Transverse colon (tissue), 4 donors: ENCODE results near the gene ITGB7. TPM values are rescaled to one million over a fixed set of nuclear protein-coding genes. Genes with fewer than 3 reads are reported as not detected.

ENCODE experiments used
- DNase-seq: peaks from one replicate; pipeline ENCODE4 v3.0.0-alpha.2; 2019
- H3K27ac ChIP-seq, 4 donors: fragments of 200-600 bp; sonication (generic); 2 replicates each; pipeline ENCODE4 v1.5.1; 2016 to 2018; ENCODE audit warnings: inconsistent platforms in 4 of 4
- H3K27me3 ChIP-seq: fragments of 200-600 bp; sonication (generic); 2 replicates; pipeline ENCODE4 v1.5.1; 2017; ENCODE audit warnings: inconsistent platforms
- H3K36me3 ChIP-seq, 4 donors: fragments of 200-600 bp; sonication (generic); 2 replicates each; pipeline ENCODE4 v1.5.1; 2017 to 2019; ENCODE audit warnings: inconsistent platforms in 4 of 4
- H3K4me1 ChIP-seq, 4 donors: fragments of 200-600 bp; sonication (generic); 2 replicates each; pipeline ENCODE4 v1.5.1; 2017 to 2020; ENCODE audit warnings: inconsistent platforms in 4 of 4
- H3K4me3 ChIP-seq, 4 donors: fragments of 200-600 bp; sonication (generic); 1 replicate in 1 of 4; 2 replicates in 3 of 4; pipeline versions ENCODE4 v1.5.1 to v1.6.1; 2017 to 2019; ENCODE audit warnings: inconsistent platforms in 4 of 4
- H3K9me3 ChIP-seq, 2 donors: fragments of 200-600 bp; sonication (generic); 2 replicates each; pipeline ENCODE4 v1.5.1; 2017 to 2019; ENCODE audit warnings: inconsistent platforms in 2 of 2
- EP300 ChIP-seq: sonication (generic); formaldehyde crosslinking; IDR thresholded peaks from one replicate; pipeline ENCODE4 v1.6.1; 2017; ENCODE audit warnings: antibody characterized with exemption, low read depth
- POLR2A ChIP-seq: fragments of 450-650 bp; IDR thresholded peaks from one replicate; pipeline ENCODE4 v1.6.1; 2016; ENCODE audit warnings: antibody characterized with exemption, mild to moderate bottlenecking, moderate library complexity
- POLR2AphosphoS5 ChIP-seq, 3 donors: sonication (generic); formaldehyde crosslinking; IDR thresholded peaks; one replicate each; pipeline ENCODE4 v1.6.1; 2016; ENCODE audit warnings: antibody characterized with exemption in 3 of 3
- WGBS, 2 donors: methylation state at CpG; one replicate each; pipeline ENCODE4 v1.1.5; 2018; ENCODE audit warnings: low coverage in 1 of 2; 5-methylcytosine and 5-hydroxymethylcytosine counted together
- in situ Hi-C, 4 donors: fragments of 200-750 bp; cut with MboI; loops; one replicate each; pipeline versions ENCODE4 v1.15.0 to v1.15.1; 2017; ENCODE audit warnings: low sequenced_read_pairs in 3 of 4, low pct_ligation_motif_present in 1 of 4, low pct_unique_long_range_greater_than_20kb in 1 of 4
- intact Hi-C: fragments of 100-400 bp; cut with DNase I; formaldehyde crosslinking; loops from one replicate; pipeline ENCODE4 v1.15.1; 2023; ENCODE audit warnings: low total_unique reads
- total RNA-seq, 4 donors: library from RNA; depleted of rRNA; stranded (reverse); fragments of >200 nt; gene quantifications; one replicate each; pipeline ENCODE4 v1.1.0, GENCODE V29; 2016
- TF ChIP-seq, protein P1 (sequence below), 5 experiments: fragments of 200-600 bp in 3 of 5; fragments of 450-650 bp in 2 of 5; sonication (generic) in 3 of 5; IDR thresholded peaks; 1 replicate in 2 of 5; 2 replicates in 3 of 5; pipeline ENCODE4 v1.5.1; 2016 to 2017; ENCODE audit warnings: antibody characterized with exemption in 5 of 5, inconsistent platforms in 3 of 5, mild to moderate bottlenecking in 2 of 5, moderate library complexity in 1 of 5

ITGB7 gene
- total RNA-seq, 4 donors from 2014 or later: 0.60 to 8.3 (median 2.9) TPM

DNA sequence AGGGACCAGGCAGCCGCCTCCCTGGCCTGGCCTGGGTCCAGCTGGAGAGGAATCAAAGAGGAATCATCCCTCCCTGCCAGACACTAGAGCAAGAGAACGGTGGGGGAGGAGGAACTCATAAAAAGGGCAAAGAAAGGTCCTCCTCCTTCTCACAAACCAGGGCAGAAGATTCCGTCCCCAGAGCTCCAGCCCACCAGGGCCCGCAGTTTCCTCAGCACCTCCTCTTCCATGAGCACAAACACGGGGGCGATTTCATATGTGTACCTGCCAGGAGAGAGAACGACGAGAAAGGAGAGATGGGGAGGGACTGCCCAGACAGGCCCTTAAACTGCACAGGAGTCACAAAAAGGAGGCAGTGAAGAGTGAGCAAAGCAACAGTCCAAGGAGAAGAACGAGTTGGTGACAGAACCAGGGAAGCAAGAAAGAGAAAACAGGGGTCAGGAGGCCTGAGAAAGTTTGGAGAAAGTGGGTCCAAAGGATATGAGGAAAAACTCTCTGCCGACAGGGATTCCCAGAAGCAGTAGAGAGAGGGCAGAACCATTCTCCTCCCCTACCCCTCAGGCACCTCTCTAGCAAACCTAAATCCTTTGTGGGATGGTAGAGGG lies 35.2 kb downstream of the ITGB7 start:
- in situ Hi-C loops (no loop called here), intact Hi-C loops (no loop called here)
- WGBS, 2 donors: 36 to 47% methylated on average over 5 to 10 of the region's 10 CpGs
- H3K4me1 ChIP-seq: peaks cover 4 to 24% (median 7%) of the 10 kb centered on the region in 4 donors
- peak overlapping the region in 1 of 4 donors; percentile 18 for H3K27ac ChIP-seq
- no peak overlapping the region for H3K4me3 ChIP-seq
- no peaks in the 10 kb centered on the region for H3K27me3 ChIP-seq
- no peaks in the 10 kb centered on the region for H3K36me3 ChIP-seq
- H3K9me3 ChIP-seq: no peaks in the 10 kb centered on the region
- TF ChIP-seq EP300: no peak
- no peak for DNase-seq

DNA sequence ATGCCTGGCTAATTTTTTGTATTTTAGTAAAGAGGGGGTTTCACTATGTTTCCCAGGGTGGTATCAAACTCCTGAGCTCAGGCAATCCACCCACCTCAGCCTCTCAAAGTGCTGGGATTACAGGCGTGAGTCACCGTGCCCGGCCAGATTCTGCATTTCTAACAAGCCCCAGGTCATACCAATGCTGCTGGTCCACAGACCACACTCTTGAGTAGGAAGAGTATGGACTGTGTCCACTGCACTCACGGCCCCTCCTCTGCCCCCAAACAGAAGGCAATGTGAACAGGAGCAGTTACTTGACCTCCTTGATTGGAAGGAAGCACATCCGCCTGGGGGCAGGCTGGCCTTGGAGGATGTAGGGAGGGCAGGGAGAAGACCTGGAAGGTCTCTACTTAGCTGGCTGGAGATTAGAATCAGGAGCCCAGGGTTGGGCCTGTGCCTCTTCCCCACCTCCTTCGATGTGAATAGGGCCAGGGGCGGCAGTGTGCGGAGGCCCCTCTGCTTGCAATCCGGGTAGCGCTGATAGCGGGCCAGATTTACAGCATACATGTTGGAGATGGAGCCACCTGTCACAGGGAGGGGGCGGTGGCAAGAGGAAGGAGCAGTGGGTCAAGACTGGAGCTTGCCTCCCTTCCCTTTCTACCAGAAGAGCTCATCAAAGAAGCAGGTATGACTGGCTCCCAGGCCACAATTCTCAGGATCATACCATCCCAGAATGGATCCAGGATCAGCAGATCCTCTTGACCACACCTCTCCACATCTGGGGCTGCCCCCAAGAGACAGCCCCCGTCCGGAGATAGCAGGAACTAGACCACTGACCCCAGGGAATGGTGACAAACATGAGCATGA lies 36.0 kb downstream of the ITGB7 start:
- Histone ChIP-seq H3K4me3 (no peak overlapping the region), H3K27me3 (no peaks in the 10 kb centered on the region), H3K9me3 (no peaks in the 10 kb centered on the region), H3K36me3 (no peaks in the 10 kb centered on the region), H3K4me1 (peaks cover 4 to 24% (median 7%) of the 10 kb centered on the region in 4 donors), H3K27ac (no peak overlapping the region)
- in situ Hi-C loops (no loop called here), intact Hi-C loops (no loop called here)
- 56 to 81% methylated on average over 3 to 14 of the region's 14 CpGs for WGBS, 2 donors
- DNase-seq: no peak
- TF ChIP-seq, protein P1, sequence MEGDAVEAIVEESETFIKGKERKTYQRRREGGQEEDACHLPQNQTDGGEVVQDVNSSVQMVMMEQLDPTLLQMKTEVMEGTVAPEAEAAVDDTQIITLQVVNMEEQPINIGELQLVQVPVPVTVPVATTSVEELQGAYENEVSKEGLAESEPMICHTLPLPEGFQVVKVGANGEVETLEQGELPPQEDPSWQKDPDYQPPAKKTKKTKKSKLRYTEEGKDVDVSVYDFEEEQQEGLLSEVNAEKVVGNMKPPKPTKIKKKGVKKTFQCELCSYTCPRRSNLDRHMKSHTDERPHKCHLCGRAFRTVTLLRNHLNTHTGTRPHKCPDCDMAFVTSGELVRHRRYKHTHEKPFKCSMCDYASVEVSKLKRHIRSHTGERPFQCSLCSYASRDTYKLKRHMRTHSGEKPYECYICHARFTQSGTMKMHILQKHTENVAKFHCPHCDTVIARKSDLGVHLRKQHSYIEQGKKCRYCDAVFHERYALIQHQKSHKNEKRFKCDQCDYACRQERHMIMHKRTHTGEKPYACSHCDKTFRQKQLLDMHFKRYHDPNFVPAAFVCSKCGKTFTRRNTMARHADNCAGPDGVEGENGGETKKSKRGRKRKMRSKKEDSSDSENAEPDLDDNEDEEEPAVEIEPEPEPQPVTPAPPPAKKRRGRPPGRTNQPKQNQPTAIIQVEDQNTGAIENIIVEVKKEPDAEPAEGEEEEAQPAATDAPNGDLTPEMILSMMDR (IDR thresholded peaks at IDR 0.05): no peak
- TF ChIP-seq POLR2A: no peak
- no peak for TF ChIP-seq POLR2AphosphoS5 (IDR thresholded peaks at IDR 0.05)
- no peak for TF ChIP-seq EP300

DNA sequence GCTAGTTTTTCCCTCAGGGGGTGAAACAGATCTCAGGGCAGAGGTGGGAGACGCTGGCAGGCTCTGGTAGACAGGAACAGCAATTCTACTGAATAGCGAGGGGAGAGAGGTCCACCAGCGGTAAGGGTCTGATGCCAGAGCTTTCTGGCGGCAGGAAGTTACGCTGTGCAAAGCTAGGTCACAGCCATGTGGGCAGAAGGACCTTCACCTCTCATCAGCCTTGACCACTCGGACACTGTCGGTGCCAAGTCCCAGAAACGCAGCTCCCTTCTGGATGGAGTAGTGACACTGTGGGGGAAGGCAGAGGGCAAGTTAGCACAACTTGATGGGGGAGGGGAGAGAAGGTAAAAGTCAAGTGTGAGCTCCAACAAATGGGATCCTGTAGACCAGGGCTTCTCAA lies 36.8 kb downstream of the ITGB7 start:
- H3K27me3 ChIP-seq: no peaks in the 10 kb centered on the region
- WGBS, 2 donors: 92% methylated on average over 8 of the region's 8 CpGs; no CpG with 5 or more reads in 1 of the 2 donors
- no peak for DNase-seq
- in situ Hi-C loops: no loop called here
- no peaks in the 10 kb centered on the region for H3K9me3 ChIP-seq
- no peak overlapping the region for H3K27ac ChIP-seq
- TF ChIP-seq POLR2AphosphoS5 (IDR thresholded peaks at IDR 0.05) (no peak), POLR2A (no peak), EP300 (no peak)
- TF ChIP-seq, protein P1 (IDR thresholded peaks at IDR 0.05): no peak
- H3K36me3 ChIP-seq: no peaks in the 10 kb centered on the region
- no peak overlapping the region for H3K4me3 ChIP-seq
- H3K4me1 ChIP-seq: peaks cover 0 to 16% (median 5%) of the 10 kb centered on the region in 4 donors
- intact Hi-C loops: no loop called here

DNA sequence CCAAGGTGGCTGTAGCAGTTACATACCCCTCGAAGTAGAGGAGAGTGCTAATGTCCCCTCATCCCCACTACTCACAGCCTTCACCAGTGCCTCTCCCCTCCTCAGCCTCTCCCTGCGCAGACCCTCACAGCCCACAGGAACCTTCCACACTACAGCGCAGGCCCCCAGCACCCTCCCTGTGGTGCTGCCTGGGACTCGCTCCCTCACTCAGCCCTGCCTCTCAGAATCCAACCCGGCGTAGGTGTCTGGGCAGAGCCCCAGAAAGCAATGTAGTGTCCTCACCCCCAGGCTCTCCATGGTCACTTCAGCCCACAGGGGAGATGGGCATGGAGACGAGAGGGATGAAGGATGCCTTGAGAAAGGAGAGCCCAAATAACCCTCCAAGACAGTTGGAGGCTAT lies 37.4 kb downstream of the ITGB7 start:
- TF ChIP-seq POLR2AphosphoS5 (IDR thresholded peaks at IDR 0.05) (no peak), POLR2A (no peak), EP300 (no peak)
- TF ChIP-seq, protein P1 (IDR thresholded peaks at IDR 0.05): no peak
- Histone ChIP-seq H3K9me3 (no peaks in the 10 kb centered on the region), H3K27me3 (no peaks in the 10 kb centered on the region), H3K27ac (no peak overlapping the region), H3K4me1 (peaks cover 0 to 10% (median under 1%) of the 10 kb centered on the region in 4 donors), H3K36me3 (no peaks in the 10 kb centered on the region), H3K4me3 (no peak overlapping the region)
- no peak for DNase-seq
- in situ Hi-C loops: no loop called here
- 92 to 100% methylated on average over 1 to 7 of the region's 7 CpGs for WGBS, 2 donors
- intact Hi-C loops: no loop called here
